22Rv1 (cell line): Measurements from ENCODE around the gene UMODL1.

Experiments
- H3K27ac ChIP-seq: fragments of 450-650 bp; 2 replicates; pipeline ENCODE4 v1.5.1; 2017
- ZFX ChIP-seq: fragments of 450-650 bp; IDR thresholded peaks from 2 replicates; pipeline ENCODE4 v1.6.1; 2017; ENCODE audit warnings: antibody characterized with exemption, borderline replicate concordance
- TF ChIP-seq, protein P1 (sequence below): fragments of 450-650 bp; IDR thresholded peaks from 2 replicates; pipeline ENCODE4 v1.5.1; 2017; ENCODE audit warnings: mild to moderate bottlenecking

Gene UMODL1

GRCh38 chr21:42107881-42108553 lies 36.9 kb downstream of the UMODL1 start:
- no peak overlapping the region for H3K27ac ChIP-seq

DNA sequence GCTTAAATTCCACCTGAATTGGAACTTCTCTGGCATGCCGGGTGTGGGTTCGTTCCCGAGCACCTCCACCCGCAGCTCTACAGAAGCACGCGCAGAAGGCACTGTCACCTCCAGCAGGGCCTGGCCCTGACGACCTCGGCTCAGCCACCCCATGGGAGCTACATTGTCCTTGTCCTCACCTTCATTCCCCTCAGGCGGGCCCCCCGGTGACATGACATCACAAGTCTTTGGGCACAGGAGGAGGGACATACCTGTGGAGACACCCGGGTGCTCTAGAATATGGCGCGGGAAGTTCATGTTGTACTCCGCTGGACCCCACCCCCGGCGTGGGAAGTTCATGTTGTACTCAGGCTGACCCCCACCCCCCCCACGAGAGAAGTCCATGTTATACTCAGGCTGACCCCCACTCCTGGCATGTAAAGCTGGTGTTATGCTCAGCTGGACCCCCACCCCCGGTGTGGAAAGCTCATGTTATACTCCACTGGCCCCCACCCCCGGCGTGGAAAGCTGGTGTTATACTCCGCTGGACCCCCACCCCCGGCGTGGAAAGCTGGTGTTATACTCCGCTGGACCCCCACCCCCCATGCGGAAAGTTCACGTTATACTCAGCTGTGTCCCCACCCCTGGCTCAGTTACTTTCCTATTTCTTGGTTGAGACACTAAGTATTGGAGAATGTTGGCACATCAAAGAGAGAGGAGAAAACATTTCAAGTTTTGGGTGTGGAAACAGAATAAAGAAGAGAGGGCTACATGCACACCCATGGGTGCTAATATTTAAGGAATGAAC lies 37.6 kb downstream of the UMODL1 start:
- no peak overlapping the region for H3K27ac ChIP-seq
- TF ChIP-seq ZFX: no peak
- TF ChIP-seq, protein P1, sequence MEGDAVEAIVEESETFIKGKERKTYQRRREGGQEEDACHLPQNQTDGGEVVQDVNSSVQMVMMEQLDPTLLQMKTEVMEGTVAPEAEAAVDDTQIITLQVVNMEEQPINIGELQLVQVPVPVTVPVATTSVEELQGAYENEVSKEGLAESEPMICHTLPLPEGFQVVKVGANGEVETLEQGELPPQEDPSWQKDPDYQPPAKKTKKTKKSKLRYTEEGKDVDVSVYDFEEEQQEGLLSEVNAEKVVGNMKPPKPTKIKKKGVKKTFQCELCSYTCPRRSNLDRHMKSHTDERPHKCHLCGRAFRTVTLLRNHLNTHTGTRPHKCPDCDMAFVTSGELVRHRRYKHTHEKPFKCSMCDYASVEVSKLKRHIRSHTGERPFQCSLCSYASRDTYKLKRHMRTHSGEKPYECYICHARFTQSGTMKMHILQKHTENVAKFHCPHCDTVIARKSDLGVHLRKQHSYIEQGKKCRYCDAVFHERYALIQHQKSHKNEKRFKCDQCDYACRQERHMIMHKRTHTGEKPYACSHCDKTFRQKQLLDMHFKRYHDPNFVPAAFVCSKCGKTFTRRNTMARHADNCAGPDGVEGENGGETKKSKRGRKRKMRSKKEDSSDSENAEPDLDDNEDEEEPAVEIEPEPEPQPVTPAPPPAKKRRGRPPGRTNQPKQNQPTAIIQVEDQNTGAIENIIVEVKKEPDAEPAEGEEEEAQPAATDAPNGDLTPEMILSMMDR: no peak

More at GRCh38 chr21:42107881-42108553, 36.9 kb downstream of the UMODL1 start:
- no peak for TF ChIP-seq ZFX
- TF ChIP-seq, protein P1: peak; percentile 74

GRCh38 chr21:42109473-42109872 lies 38.4 kb downstream of the UMODL1 start:
- no peak for TF ChIP-seq ZFX
- TF ChIP-seq, protein P1: no peak

DNA sequence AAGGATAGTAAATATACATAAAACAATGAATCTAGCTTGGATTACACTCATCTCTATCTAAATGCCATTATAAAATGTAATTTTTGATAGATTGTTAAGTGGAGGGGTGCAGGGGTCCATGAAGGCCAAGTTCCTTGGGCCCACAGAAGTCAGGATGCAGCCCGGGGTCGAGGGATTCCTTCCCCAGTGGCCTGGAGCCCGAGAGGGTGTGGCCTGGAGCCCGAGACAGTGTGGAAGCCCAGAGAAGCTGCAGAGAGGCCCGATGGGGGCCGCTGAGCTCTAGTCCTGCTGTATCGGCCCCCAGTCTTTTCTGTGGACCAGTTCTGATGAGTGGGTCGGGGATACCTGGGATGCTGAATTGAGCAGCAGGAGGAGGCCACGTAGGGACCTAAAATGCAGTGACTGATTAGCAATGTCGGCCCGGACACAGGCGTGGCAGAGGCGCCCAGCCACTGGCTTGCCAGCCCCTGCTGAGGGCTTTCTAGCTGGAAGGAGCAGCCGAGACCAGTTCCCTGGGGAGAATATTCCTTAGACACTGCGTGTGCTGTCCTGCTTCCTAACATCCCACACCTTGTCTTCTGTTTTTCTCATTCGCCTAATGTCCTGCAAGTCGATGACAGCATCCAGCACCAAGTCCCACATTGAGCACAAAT lies 38.9 kb downstream of the UMODL1 start:
- TF ChIP-seq, protein P1: no peak
- TF ChIP-seq ZFX: no peak
- no peak overlapping the region for H3K27ac ChIP-seq

More at GRCh38 chr21:42109473-42109872, 38.4 kb downstream of the UMODL1 start:
- H3K27ac ChIP-seq: no peak overlapping the region

DNA sequence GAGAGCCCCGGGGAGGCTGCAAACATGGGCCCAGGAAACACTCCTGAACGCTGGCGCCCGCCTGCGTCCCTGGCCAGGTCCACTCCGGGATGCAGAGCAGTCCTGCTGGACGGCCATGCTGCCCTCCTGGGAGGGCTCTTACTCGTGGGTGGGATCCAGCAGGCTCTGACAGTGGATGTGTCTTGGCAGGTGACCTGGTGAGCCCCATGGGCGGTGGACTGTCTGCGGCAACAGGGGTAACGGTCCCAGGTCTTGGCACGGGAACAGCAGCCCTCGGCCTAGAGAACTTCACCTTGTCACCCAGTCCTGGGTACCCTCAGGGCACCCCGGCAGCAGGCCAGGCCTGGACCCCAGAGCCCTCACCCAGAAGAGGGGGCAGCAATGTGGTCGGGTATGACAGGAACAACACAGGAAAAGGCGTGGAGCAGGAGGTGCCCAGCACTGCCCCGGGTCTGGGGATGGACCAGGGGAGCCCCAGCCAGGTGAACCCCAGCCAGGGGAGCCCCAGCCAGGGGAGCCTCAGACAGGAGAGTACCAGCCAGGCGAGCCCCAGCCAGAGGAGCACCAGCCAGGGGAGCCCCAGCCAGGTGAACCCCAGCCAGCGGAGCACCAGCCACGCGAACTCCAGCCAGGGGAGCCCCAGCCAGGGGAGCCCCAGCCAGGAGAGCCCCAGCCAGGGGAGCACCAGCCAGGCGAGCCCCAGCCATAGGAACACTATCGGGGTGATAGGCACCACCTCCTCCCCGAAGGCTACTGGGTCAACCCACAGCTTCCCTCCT lies 39.8 kb downstream of the UMODL1 start:
- TF ChIP-seq, protein P1: no peak
- no peak for TF ChIP-seq ZFX
- no peak overlapping the region for H3K27ac ChIP-seq

- TF ChIP-seq ZFX: no peak
- TF ChIP-seq, protein P1: no peak
- H3K27ac ChIP-seq: no peak overlapping the region
Observed at GRCh38 chr21:42111470-42111743, 40.3 kb downstream of the UMODL1 start.
